HepG2 (cell line): ENCODE results near the gene RABL6. TPM values are rescaled to one million over a fixed set of nuclear protein-coding genes. Genes with fewer than 3 reads are reported as not detected.
A peak's percentile ranks its signal among the peaks of the same experiment; 100 is the strongest.

Experiments used
- ASH2L ChIP-seq: fragments of 300-600, 200-600 bp; sonication (generic); IDR thresholded peaks from 2 replicates; pipeline ENCODE4 v1.7.0; 2017; ENCODE audit warnings: low read depth, mild to moderate bottlenecking, moderate library complexity, mixed read lengths, low read length; ENCODE audit not compliant: insufficient read length
- ATF1 ChIP-seq: IDR thresholded peaks from 2 replicates; pipeline ENCODE4 v1.6.1; 2016; ENCODE audit warnings: mild to moderate bottlenecking, control low read depth
- CCDC6 ChIP-seq: sonication (generic); formaldehyde crosslinking; IDR thresholded peaks from 2 replicates; pipeline ENCODE4 v1.8.1; 2022; ENCODE audit warnings: mild to moderate bottlenecking, missing genetic modification reagents, moderate library complexity
- MIER3 ChIP-seq: IDR thresholded peaks from 2 replicates; pipeline ENCODE4 v1.6.1; 2016; ENCODE audit warnings: missing compliant biosample characterization, borderline replicate concordance
- MXD3 ChIP-seq: IDR thresholded peaks from 2 replicates; pipeline ENCODE4 v1.6.1; 2016; ENCODE audit warnings: mild to moderate bottlenecking, missing biosample characterization, missing genetic modification reagents
- RBM22 ChIP-seq: fragments of 200-400 bp; formaldehyde crosslinking; optimal IDR thresholded peaks from 2 replicates; pipeline ENCODE3; 2017; ENCODE audit warnings: mild to moderate bottlenecking, low read length, moderate library complexity
- SIX4 ChIP-seq: sonication (generic); formaldehyde crosslinking; IDR thresholded peaks from 2 replicates; pipeline ENCODE4 v1.4.0; 2020; ENCODE audit warnings: missing genetic modification reagents
- SP140L ChIP-seq: sonication (generic); formaldehyde crosslinking; IDR thresholded peaks from 2 replicates; pipeline ENCODE4 v1.4.0; 2020; ENCODE audit warnings: missing genetic modification reagents, borderline replicate concordance
- ZBTB33 ChIP-seq: sonication (generic); formaldehyde crosslinking; IDR thresholded peaks from 2 replicates; pipeline ENCODE4 v1.4.0; 2020; ENCODE audit warnings: missing genetic modification reagents
- ZFP62 ChIP-seq: sonication (generic); formaldehyde crosslinking; IDR thresholded peaks from 2 replicates; pipeline ENCODE4 v1.4.0; 2020; ENCODE audit warnings: missing genetic modification reagents
- ZFX ChIP-seq: sonication (generic); formaldehyde crosslinking; IDR thresholded peaks from 2 replicates; pipeline ENCODE4 v1.4.0; 2020; ENCODE audit warnings: mild to moderate bottlenecking, low read depth, missing genetic modification reagents, moderate library complexity
- ZHX2 ChIP-seq, 2 experiments: sonication (generic) in 1 of 2; formaldehyde crosslinking in 1 of 2; IDR thresholded peaks; 2 replicates each; pipeline versions ENCODE4 v1.6.1 to v1.9.0; 2014 to 2022; ENCODE audit warnings: antibody characterized with exemption in 1 of 2, borderline replicate concordance in 1 of 2, inconsistent platforms in 1 of 2, low read depth in 1 of 2, missing genetic modification reagents in 1 of 2
- ZNF18 ChIP-seq: sonication (generic); formaldehyde crosslinking; IDR thresholded peaks from 2 replicates; pipeline ENCODE4 v1.8.0; 2022; ENCODE audit warnings: mild to moderate bottlenecking, missing genetic modification reagents; ENCODE audit not compliant: insufficient replicate concordance
- ZNF280D ChIP-seq: sonication (generic); formaldehyde crosslinking; IDR thresholded peaks from 2 replicates; pipeline ENCODE4 v1.5.1; 2020; ENCODE audit warnings: mild to moderate bottlenecking, missing genetic modification reagents
- ZNF292 ChIP-seq: sonication (generic); formaldehyde crosslinking; IDR thresholded peaks from 2 replicates; pipeline ENCODE4 v1.8.1; 2022; ENCODE audit warnings: mild to moderate bottlenecking, low read depth, missing genetic modification reagents, borderline replicate concordance
- ZNF841 ChIP-seq: sonication (generic); formaldehyde crosslinking; IDR thresholded peaks from 2 replicates; pipeline ENCODE4 v1.8.1; 2023; ENCODE audit warnings: missing genetic modification reagents, borderline replicate concordance
- polyA plus RNA-seq, 8 experiments: library from polyadenylated mRNA; depleted of rRNA in 3 of 8; stranded (reverse) in 7 of 8; unstranded in 1 of 8; fragments of >200 nt; fragmentation: Illumina TruSeq in 4 of 8; extraction: Trizol in 4 of 8; gene quantifications; 2 replicates each; pipeline versions ENCODE4 v1.2.1 to v1.2.3, GENCODE V29; 2011 to 2016; ENCODE audit warnings: low read depth in 4 of 8, missing spikeins in 1 of 8, mixed read lengths in 1 of 8; ENCODE audit not compliant: insufficient read depth in 1 of 8
- total RNA-seq, 5 experiments: library from RNA; depleted of rRNA; stranded (reverse); fragments of >200 nt; fragmentation: Illumina TruSeq; extraction: Trizol; gene quantifications; 2 replicates each; pipeline ENCODE4 v1.2.3, GENCODE V29; 2016; ENCODE audit warnings: low read depth in 1 of 5

RABL6 gene
- total and polyA plus RNA-seq, 2 of the 13 experiments (the other 11 are each of a cell fraction or from before 2014, with no cell fraction given), result 81.5 to 125 TPM

- TF ChIP-seq ZHX2 (IDR thresholded peaks at IDR 0.05; ENCODE audit: low read depth) (no peak), ZHX2 (CRISPR knock-in tag; IDR thresholded peaks at IDR 0.05; ENCODE audit: borderline replicate concordance) (no peak), ZNF292 (CRISPR knock-in tag) (no peak), ZNF18 (CRISPR knock-in tag) (peak; percentile 72), MXD3 (no peak), ZFX (CRISPR knock-in tag) (no peak), SP140L (CRISPR knock-in tag) (no peak), ZBTB33 (CRISPR knock-in tag) (peak; percentile 70; the same call in 1 of the 2 replicates), CCDC6 (CRISPR knock-in tag) (no peak), ZNF841 (no peak), ASH2L (no peak), ZNF280D (CRISPR knock-in tag) (no peak), MIER3 (no peak), SIX4 (CRISPR knock-in tag) (no peak), ZFP62 (CRISPR knock-in tag) (no peak), ATF1 (CRISPR knock-in tag) (no peak), RBM22 (no peak)
Measured at GRCh38 chr9:136880651-136881050, 72.9 kb downstream of the RABL6 start (continued).
